Stimulated activated CD4-positive, alpha-beta T cell treated with anti-CD3 and anti-CD28 coated beads, Interleukin-4, amount 100 ng/mL, for 4 hours (primary cell): ENCODE measurements around the gene KRT16.
"Not testable (repeated sequence)": the region's sequence is repeated elsewhere in the genome, so short reads cannot be mapped to it uniquely, and the experiment has no call there.

Experiments used
- DNase-seq, 2 experiments: peaks; one replicate each; pipeline ENCODE4 v3.0.0-alpha.2; 2020

The KRT16 gene

DNA sequence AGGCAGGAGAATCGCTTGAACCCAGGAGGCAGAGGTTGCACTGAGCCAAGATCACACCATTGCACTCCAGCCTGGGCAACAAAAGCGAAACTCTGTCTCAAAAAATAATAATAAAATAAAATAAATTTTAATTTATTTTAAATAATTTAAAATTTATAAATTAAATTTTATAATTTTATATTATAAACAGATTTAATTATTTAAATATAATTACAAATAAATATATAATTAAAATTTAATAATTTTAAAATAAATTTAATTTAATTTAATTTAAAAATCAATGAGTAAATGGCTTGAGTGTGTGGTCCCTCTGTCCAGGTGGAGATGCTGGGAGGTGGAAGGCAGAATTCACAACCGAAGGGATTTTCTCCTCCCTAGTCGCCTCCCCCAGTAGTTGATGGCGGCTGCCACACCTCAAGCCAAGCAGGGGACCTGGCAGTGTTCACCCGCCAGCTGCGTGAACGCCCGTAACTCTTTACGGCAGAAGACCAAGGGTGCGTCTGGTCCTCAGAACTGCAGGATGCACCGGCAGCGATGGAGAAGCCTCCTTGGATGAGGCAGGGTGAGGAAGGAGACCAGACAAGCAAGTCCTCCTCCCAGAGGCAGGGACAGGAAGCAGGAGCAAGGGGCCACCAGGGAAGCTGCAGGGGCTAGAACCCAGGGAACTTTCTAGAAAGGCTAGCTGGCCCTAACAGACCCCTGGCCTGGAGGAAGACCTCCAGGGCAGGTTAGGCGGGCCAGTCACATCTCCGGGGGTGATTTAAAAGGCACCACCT is 34.7 kb upstream of the KRT16 start:
- no peak for DNase-seq

DNA sequence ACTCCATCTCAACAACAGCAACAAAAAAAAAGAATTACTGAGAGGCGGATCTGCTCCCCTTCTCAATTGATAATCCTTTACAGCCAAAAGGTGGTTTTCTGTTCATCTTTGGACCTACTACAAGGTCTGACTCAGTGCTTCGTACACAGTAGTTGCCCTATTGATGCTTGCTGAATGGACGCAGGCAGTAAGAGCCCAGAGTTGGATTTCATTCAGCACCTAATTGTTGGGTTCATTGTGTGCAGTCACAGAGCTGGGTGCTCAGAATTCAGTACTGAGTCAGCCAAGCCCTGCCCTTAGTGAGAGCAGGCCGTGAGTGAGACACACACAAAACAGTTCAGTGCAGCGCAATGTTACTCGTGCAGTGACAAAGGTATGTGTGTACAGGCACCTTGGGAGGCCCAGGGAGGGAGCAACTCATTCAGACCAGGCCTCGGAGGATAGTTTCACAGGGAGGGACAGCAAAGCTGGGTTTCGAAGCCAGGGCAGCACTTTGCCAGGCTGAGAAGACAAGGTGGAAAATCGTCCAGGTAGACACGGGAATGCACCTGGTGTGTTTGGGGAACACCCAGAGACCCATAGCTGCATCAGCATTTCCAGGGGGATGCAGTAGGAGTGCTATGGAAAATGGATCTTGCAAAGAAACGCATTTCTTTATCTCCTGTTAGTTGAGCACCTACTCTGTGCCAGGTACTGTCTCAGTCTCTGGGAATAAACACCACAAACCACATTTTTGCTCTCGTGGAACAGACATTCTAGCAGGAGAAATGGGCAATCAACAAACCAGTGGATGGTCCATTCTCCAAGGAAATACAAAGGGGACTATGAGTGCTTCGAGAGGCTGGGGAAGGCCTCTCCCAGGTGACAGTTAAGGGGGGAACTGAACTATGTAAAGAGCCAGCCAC is 29.9 kb upstream of the KRT16 start:
- no peak for DNase-seq

DNA sequence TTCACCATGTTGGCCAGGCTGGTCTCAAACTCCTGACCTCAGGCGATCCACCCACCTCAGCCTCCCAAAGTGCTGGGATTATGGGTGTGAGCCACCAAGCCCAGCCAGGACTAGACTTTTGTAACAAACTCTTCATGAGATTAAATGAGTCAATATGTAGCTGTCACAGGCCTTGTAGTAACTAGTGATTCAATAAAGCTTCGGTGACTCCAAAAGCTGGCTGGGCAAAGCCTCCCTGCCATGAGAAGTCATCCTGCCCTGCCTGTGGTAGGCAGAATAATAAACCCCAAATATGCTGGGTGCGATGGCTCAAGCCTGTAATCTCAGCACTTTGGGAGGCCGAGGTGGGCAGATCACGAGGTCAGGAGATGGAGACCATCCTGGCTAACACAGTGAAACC is 28.0 kb upstream of the KRT16 start:
- not testable (repeated sequence) for DNase-seq

DNA sequence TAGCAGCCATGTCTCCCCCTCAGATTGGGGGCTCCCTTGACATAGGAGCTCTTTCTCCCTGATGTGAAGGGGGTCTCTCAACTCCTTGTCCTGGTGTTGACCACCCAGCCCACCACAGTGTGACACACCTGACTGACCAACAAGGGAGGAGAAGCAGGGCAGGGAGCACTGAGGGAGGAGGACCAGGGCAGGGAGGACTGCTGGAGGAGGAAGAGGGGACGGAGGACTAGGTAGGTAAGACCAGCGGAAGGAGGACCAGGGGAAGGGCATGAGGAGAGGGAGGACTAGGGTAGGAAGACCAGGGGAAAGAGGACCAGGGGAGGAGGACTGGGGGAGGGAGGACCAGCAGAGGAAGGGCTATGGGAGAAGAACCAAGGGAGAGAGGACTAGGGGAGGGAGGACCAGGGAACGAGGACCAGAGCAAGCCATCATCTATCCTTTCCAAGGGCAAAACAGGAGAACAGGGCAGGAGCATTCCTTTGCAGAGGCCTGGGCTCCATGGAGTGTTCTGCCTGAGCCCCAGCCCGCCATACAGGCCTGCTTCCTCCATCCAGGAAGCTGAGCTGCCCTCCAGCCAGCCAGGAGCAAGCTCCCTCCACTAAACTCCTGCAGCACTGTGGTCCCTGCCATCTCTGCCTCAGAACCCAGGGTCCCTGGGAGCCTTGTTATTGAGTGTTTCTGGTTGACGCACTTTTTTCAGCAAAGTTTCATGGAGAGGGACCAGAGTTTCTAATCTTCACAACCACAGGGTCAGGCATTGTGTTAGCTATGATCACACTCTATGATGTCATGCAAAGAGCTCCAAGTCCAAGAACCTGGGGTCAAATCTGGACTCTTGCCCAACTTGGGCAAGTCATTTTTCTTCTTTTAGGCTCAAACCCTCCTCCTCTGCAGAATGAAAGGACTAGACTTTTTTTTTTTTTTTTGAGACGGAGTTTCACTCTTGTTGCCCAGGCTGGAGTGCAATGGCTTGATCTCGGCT is 27.2 kb upstream of the KRT16 start:
- no peak for DNase-seq

DNA sequence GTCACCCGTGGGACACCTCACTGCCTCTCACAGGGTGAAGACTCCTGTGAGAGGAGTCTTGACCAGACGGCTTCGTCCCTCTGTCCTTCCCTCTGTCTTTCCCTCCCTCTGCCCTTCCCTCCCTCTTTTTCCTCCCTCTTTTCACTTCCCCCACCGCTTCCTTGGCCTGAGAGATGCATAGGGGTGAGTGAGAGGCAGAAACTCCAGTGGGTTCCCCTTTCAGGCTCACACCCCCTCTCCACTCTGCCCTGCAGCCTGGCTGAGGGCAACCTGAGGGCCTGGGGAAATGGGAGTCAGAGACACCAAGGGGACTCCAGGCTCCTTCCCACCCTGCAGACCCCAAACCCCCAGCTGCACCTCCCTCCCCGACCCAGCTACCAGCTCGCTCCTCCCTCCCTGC is 26.4 kb upstream of the KRT16 start:
- no peak for DNase-seq

DNA sequence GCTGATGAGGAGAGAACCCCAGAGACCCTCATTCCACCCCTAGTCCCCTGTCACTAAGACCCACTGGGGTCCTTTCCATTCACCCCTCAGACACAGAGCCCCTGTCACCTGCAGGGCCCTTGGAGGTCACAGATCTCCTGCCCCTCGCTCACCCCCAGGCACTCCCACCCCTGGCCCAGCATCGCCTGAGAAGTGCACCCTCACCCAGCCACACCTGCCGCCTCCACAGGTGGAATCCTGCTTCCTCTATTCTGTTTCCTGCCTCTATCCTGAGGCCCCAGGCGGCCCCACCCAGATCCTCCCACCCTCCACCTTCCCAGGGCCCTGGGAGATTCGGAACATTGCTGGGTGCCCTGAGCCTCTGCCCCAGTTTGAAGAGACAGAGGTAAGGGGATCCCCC is 25.6 kb upstream of the KRT16 start:
- DNase-seq, result no peak

DNA sequence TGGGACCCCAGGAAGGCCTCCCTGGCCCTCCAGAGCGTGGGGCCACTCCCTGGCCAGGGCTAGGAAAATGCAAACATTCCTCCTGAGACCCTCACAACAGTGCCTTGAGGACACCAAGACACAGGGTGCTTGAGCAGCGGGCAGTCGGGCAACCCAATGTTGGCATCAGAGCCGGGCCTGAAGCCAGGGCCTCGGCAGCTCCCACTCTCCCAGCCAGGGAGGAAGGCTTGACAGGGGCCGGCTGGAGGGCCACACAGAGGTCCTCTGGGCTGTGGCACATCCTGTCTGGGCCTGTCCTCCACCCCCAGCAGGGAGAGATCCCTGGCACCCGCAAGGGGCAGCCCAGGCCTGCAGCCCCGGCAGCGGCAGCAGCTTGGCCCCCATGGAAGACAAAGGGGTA is 24.1 kb upstream of the KRT16 start:
- no peak for DNase-seq

DNA sequence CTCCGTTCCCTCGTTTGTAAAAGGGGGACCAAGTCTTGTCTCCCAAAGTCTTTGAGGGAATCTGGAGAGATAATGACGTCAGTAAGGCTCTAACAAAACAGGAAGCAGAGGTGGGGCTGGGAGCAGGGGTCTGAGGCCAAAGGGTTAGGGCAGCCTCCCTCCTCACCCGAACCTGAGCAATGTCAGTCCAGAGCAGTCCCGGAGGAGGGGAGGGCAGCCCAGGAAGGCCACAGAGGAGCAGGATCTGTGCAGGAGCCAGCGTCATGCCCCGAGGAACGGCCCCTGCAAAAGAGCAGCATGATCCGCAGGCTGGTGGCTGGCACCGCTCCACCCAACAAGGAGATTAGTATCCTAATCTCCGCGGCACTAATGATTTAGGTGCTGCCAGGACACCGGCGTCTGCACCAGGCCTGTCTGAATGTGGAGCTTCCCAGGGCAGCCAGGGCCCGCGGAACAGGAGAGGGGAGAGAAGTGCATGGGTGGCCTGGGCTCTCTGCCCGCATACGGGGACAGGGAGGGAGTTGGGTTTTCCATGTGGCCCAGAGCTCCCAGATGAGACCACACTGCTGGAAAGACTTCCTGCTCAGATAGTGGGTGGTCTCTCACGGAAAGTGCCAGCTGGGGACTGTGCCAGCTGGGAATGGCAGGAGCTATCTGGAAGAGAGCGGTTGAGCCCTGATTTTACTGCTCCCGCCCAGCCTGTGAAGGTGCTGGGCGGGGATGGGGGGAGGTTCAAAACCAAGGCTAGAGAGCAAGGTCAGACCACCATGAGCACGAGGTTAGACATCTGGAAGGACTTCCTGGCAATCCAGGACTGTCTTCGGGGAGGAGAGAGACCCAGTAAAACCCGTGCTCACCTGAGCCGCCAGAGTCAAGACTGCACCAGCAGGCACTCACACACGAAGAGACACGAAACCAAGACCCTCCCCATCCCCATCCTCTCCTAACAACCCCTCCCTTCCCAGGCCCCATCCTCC is 22.8 kb upstream of the KRT16 start:
- DNase-seq, result no peak

DNA sequence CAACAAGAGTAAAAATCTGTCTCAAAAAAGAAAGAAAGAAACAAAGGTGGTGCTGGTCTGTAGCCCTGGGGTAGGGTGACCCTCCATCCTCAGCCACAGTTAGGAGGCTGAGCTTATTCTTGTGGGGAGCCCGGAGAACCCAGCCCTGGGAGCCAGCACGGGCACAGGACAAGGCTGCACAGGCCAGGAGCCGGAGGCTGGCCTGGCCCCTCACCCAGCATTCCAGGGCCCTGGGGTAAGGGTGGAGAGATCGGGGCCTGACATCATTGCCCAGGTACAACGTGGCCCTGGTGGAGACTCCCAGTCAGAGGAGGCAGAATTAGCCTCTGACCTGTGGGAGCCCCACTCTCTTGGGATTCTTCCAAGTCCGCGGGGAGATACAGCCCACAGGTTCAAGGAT is 22.1 kb upstream of the KRT16 start:
- no peak for DNase-seq

DNA sequence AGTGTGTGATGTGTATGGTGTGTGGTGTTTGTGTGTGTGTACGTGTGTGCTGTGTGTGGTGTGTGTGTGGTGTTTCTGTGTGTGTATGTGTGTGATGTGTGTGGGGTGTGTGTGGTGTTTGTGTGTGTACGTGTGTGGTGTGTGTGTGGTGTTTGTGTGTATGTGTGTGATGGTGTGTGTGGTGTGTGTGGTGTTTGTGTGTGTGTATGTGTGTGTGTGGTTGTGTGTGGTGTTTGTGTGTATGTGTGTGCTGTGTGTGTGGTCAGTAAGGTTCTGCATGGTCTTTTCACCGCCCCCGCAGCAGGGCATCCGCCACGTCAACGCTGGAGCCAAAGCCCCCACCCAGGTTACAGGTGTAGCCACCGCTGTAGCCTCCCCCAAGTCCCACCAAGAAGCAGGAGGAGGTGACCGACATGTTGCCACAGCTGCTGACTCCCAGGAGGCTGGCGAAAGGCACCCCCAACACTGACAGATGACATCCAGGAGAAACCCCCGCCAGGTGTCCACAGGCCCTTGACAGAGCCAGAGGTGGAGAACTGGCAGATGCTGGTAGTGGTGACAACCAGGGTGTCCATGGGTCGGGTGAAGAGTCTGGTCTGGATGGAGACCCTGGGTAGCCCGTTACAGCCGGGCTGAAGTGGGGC is 21.1 kb upstream of the KRT16 start:
- no peak for DNase-seq

DNA sequence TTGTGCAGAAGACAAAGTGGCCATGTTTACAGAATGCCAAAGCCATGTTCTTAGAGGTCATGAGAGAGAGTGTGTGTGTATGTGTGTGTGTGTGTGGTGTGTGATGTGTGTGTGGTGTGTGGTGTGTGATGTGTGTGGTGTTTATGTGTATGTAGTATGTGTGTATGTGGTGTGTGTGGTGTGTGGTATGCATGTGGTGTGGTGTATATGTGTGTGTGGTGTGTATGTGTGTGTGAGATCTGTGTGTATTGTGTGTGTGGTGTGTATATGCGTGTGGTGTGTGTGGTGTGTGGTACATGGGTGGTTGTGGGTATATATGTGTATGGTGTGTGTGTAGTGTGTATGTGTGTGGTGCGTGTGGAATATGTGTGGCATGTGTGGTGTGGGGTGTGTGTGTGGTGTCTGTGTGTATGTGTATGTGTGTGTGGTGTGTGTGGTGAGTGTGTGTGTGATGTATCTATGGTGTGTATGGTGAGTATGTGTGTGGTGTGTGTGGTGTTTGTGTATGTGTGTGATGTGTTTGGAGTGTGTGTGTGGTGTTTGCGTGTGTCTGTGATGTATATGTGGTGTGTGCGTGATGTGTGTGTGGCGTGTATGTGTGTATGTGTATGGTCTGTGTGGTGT is 20.0 kb upstream of the KRT16 start:
- no peak for DNase-seq

DNA sequence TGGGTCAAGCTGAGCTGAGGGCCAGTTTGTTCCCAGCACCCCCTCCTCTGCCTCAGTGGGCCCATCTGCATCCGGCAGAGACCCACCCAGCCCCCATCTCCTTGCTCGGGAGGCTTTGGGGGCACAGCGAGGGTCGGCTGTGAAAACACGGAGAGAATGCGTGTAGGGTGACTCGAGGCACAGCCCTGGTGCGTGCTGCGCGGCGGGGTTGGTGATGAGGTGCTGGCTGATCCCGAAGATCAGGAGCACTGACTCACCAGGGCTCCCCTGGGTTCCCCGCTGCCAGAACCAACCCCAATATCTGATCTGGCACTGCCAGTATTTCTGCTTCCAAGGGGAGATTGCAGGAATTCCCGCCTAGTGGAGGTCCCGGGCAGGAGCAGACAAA is 19.3 kb upstream of the KRT16 start:
- DNase-seq, result no peak

DNA sequence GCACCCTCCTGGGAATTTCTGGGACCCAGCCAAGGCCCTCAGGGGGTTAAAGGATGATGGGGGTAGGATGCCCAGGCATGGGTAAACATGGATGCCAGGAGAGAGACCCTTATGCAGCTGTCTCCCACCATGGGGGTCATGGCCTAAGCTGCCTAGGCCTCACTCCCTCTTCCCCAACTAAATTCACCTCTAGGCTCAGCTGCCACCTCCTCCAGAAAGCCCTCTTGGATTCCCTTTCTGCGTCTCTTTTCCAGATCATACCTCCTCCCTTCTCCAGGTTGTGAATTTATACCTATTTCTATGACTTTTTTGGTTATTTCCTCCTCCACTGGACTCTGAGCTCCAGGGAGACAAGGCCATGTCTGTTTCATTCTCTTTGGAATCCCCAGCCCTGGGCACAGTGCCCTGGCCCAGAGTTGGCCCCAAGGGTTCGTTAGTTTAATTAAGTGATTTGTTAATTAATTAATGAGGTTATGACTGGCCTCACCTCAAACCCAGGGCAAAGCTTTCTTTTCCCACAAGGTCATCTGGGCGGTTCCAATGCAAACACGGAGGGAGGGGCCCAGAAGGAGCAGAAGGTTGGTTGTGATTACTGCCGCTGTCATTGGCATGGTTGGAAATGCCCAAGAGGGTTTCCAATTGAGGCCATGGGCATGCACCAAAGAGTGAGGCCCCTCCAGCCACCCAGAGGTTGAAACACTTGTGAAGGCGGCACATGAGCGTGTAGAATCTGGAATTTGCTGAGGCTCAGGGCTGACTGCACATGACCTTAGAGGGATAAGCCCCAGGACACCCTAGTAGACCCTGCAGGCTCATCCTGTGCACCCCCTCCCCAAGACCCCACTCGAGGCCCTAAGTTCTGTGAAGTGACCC is 18.7 kb upstream of the KRT16 start:
- no peak for DNase-seq

DNA sequence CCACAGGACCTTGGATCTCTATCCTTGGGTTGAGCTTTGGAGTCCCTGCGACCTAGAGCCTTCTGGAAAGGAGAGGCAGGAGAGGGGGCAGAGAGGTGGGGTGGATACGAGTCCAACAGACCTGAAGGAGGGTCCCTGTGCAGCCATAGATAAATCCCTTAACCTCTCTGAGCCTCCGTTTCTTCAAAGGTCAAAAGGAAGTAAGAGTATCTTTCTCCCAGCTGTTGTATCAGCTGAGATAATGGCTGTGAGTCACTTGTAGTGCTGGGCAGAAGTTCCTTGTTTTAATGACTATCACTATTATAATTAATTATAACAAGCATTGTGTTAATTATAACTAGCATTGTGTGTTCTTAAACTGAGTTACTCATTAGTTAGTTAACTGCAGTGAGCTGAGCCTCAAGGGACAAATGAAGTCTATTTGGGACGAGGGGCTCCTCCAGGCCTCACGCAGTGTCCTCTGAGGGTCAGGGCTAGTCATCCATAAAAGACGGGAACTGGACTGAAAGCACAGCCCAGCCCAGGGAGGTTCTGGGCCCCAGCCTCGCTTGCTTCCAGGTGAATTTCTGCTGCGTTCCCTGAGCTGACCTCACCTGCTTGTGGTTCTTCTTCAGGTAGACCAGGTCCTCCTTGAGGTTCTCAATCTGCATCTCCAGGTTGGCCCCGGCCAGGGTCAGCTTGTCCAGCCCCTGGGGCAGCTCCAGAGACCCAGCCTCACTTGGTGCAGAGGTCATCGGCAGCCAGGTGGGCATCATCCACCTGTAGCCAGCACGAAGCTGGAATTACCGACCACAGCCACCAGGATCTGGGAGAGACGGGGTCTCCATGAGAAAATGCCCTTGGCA is 17.5 kb upstream of the KRT16 start:
- no peak for DNase-seq

DNA sequence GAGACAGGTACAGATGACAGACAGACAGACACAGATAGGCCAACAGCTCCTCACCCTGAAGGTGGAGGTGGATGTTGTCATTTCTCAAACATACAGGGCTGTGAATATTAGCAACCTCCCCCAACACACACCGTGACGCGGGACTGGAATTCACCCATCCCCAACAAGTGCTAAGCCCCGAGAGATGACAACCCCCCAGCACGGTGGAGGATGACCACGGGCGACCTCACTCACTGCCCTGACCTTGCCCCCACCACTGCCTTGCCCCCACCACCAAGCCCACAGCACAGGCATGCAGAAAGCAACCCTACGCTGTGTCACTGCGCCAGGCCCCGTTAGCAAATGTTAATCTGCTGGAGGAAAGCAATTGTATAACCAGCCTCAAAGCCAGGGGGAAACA is 16.7 kb upstream of the KRT16 start:
- no peak for DNase-seq

DNA sequence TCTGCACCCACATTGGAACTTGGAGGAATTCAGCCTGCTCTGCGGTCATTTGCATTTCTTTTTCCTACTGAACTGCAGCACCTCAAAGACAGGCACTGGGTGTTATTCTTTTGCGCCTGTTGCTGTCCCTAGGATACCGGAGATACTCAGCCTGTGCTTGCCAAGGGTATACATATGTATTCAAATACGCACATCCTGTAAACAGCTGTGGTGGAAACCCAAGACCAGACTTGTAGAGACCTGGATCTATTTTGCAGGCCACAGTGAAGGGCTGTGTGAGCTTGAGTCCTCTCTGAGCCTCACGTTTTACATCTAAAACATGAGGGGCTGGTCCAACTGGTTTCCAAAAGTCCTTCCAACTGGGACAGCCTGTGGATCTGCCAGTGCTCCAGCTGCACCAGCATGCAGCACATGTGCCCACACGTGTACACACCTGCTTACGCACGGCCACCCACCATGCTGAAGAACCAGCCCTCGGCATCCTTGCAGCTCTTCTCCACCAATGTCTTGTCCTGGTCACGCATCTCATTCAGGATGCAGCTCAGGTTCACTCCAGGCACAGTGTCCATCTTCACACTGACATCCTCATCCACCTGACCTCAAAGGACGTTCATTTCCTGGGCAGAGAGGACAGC is 16.2 kb upstream of the KRT16 start:
- DNase-seq, result not testable (repeated sequence)

DNA sequence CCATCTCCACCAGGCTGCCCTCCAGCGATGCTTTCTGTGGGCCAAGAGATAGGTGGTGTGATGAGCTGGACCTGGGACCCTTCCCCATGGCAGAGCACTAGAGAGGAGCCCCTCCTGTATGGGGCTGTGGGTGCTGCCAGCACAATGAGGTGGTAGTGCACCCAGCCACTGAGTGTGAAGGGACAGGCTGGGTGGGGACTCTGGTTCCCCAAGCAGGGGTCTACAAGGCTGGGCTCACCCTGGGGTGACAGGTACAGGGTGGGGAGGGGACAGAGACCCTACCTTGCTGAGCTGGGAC is 15.5 kb upstream of the KRT16 start:
- not testable (repeated sequence) for DNase-seq

DNA sequence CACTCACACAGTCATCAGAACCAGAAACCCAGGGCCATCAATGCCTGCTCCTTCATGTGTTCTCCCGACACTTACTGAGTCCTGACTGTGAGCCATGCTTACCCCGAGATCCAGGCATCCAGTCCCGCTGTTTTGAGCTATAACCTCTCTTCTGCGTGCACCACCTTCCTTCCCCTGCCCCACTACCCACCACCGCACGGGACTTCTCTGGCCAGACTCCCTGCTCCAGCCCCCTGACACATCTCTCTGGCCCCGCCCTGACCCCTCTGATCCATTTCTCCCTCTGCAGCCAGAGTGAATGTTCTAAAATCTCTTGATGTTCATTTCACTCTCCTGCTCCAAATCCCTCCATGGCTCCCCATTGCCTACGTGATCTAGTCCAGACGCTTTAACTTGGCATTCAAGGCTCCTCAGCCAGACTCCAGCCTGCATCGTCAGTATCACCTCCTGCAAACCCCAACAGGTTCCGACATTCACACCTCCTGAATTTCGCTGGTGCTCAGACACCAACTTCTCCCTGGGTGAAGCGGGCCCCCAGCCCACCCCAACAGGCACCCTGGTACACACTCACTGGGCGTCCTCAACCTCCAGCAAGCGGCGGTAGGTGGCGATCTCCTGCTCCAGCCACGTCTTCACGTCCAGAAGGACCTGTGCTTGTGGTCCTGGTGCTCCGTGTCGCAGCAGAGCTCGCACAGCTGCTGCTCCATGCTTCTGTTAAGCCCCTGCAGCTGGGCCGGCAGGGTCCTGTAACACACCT is 14.9 kb upstream of the KRT16 start:
- DNase-seq, result no peak
